Measurements from ENCODE around the gene ZMYND11.

ZMYND11 gene

GRCh38 chr10:104862-105565 is 30.2 kb upstream of the ZMYND11 start:
- DNase-seq (ENCODE audit: low read depth in 2 of 2): no peak
- no peak overlapping the region for H3K4me3 ChIP-seq (replicated peaks in 1 of 2; ENCODE audit: low read depth in 2 of 2, low read length in 2 of 2)
- TF ChIP-seq CTCF (IDR thresholded peaks at IDR 0.05; ENCODE audit: low read depth, low read length): no peak

- no peak overlapping the region for H3K4me3 ChIP-seq (replicated peaks in 1 of 2; ENCODE audit: low read depth in 2 of 2, low read length in 2 of 2)
- no peak for DNase-seq (ENCODE audit: low read depth in 2 of 2)
- no peak for TF ChIP-seq CTCF (IDR thresholded peaks at IDR 0.05; ENCODE audit: low read depth, low read length)
Observed at GRCh38 chr10:105806-106205, 29.4 kb upstream of the ZMYND11 start.

- no peak overlapping the region for H3K4me3 ChIP-seq (replicated peaks in 1 of 2; ENCODE audit: low read depth in 2 of 2, low read length in 2 of 2)
- no peak for DNase-seq (ENCODE audit: low read depth in 2 of 2)
- TF ChIP-seq CTCF (IDR thresholded peaks at IDR 0.05; ENCODE audit: low read depth, low read length): no peak
Observed at GRCh38 chr10:106740-107139, 28.5 kb upstream of the ZMYND11 start.

- H3K4me3 ChIP-seq (replicated peaks in 1 of 2; ENCODE audit: low read depth in 2 of 2, low read length in 2 of 2): no peak overlapping the region
- no peak for DNase-seq (ENCODE audit: low read depth in 2 of 2)
- TF ChIP-seq CTCF (IDR thresholded peaks at IDR 0.05; ENCODE audit: low read depth, low read length): no peak
Observed at GRCh38 chr10:112246-112645, 23.0 kb upstream of the ZMYND11 start.

GRCh38 chr10:124874-125273 is 10.4 kb upstream of the ZMYND11 start:
- H3K4me3 ChIP-seq (replicated peaks in 1 of 2; ENCODE audit: low read depth in 2 of 2, low read length in 2 of 2): no peak overlapping the region
- TF ChIP-seq CTCF (IDR thresholded peaks at IDR 0.05; ENCODE audit: low read depth, low read length): no peak
- DNase-seq (ENCODE audit: low read depth in 2 of 2): no peak

- H3K4me3 ChIP-seq (replicated peaks in 1 of 2; ENCODE audit: low read depth in 2 of 2, low read length in 2 of 2): no peak overlapping the region
- TF ChIP-seq CTCF (IDR thresholded peaks at IDR 0.05; ENCODE audit: low read depth, low read length): no peak
- DNase-seq (ENCODE audit: low read depth in 2 of 2): no peak
Observed at GRCh38 chr10:127612-128432, 7.4 kb upstream of the ZMYND11 start.
